NK-92 treated with Interleukin-12 subunit alpha and Interleukin-12 subunit beta, amount 100 ng/mL, for 24 hours (cell line): ENCODE data around the gene ADAMTS3.

Experiments used
- DNase-seq: peaks from one replicate; lab custom pipeline; 2025; lab: John Stamatoyannopoulos, UW

ADAMTS3 gene

DNA sequence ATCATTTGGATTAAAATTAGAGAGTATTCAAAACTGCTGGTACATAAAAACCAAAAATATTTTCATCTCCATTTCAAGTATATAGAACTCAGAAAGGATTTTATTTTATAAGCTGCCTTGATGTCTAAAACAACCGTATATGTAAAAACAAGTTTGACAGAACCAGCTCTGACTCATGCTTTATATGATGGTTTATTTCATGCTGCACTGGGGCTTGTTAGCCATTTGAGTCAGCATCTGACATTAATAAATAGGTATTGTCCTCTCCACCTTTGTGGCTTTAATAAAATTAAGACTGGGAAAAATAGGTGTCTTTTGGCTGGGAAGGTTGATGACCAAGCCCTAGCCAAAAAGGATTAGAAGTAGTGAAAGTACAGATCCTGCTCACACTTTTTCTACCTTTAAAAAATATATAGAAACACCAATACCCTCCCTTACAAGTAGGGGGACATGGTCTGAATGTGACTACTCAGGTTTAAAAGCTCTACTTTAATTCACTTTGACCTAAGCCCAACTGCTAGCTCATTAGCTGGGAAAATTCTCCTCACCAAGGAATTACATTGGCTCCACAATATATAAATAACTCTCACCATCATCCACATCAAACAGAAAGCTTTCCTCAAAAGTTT, 228.1 kb downstream of the ADAMTS3 start:
- DNase-seq, result no peak

DNA sequence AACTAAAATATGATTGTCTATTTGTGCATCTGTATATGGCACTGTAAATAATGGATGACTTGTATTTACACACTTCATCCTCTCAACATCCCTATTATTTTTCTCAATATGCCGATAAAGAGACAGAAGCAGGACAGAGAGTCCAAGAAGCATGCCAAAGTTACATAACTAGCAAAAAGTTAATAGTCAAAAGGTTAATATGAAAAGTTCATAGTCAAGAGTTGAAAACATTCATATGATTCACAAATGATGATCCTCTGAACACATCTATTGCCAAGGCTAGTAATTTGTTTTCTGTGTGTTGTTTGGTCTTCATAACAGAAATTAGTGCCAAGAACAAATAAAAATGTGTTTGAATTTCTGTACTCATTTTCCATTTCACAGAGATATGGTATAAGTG, 231.0 kb downstream of the ADAMTS3 start:
- no peak for DNase-seq

DNA sequence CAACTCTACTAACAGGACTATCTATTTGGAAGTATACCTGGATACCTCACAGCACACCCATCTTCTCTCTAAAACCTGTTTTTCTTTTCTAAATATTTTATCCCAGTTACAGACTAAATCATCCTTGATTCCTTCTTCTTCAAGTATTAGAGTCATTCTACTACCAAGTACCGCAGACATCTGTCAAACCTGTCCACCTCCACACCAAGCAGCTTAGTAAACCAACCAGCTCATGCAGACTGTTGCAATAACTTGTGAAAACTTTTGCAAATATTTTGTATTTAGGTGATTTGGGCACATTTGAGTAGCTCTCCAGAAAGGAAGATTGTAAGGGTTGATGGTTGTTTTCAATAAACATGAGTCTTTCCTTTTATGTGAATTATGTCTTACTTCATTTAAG, 238.6 kb downstream of the ADAMTS3 start:
- DNase-seq, result no peak

DNA sequence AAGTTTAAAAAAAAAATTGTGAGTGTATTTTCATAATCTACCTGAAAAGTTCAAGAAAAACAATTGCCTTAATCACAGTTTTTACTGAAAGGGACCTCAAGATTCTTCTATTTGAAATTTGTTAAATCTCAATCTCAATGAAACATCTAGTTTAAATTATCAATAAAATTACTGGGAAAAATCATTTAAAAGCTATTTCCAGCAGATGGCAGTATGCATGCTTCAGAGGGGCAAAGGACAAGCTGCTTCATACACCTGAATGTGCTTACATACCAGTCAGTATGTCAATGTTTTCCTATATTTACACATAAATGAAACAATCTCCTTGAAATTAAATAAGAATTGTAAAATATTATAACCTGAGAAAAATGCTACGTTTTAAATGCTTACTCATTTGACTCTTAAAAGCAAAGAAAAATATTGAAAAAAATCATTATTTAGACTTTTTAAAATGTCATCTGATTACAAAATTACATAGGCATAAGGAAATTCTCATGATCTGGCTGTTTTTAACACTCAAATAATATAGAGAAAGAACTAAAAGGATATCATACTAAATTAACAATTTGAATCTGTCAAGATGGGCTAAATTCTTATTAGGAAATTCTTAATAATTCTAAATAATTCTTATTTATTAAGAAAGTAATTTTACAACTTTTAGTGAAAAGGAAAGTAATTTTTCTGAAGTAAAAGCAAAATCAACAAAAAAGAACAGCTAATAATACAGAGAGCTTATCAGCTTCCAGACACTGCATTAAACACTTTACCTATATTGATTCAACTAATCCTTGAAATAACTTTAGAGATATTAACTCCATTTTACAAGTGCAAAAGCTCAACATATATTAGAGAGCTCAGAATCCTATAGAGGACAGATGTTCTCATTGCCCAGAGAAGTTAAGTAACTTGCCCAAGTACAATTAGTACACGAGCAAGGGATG, 242.1 kb downstream of the ADAMTS3 start:
- no peak for DNase-seq

DNA sequence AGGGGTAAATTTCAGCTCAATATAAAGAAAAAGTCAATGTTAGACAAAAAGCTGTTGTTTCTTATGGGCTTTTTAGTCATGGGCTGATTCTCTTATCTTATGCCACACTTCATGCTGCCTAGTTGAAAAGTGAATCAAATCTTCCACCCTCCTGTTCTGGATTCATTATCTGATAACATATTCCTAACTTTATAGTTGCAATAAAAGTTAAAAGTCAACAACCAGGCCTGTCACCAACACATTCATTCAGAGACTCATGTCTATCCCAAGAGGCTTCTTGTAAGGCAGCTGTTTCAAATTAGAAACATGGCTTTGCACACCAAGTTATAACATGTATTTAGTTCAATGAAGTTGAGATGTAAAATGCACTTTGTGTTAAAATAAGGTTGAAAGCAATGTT, 243.8 kb downstream of the ADAMTS3 start:
- no peak for DNase-seq

DNA sequence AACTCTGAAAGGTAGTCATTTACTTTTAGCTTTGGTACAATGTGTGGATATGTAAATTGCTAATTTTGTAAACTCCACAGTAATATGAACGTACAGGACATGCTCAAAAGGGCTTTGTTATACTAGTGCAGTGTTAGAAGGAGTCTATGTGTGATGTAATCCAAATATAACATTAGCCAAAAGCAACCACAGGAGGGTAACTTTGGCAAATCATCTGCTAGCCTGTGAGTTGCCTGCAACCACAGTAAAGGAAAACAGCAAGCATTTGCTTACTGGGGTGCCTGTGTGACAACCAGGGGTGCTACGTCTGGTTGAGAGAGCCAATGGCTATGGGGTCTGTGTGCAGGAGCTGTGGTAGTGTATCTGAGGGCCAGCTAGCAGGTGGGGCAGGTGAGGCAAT, 245.8 kb downstream of the ADAMTS3 start:
- DNase-seq, result no peak

DNA sequence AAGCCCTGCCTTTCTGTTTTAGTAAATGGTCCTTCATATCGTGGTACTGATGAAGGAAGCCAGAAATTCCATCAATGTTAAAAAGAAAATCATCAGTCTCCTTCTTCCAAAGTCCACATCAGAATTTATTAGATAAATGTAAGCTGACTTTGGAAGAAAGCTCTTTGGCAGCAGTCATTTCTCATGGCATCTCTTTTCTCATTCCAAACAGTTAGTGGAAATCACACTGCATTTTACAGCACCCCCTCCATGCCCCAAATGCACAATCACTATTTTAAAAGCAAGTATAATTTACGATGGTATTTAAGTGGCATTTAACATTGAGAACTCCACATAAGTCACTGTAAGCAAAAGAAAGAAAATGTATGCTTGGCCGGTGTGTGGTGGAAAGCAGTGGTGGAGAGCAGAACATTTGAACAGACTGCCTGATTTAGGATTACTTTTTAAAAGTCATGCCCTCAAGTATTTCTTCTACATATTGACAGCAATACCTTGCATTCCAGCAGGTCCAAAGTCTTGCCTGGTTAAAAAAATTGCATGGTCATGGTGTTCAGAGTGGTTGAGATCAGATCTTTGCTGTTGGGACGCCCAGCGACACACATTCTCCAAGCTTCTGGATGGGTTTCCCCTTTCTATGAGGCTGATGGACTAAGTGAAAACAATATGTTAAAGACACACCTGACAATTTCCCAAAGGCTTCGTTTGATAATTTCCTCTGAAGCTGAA, 248.6 kb downstream of the ADAMTS3 start:
- no peak for DNase-seq

DNA sequence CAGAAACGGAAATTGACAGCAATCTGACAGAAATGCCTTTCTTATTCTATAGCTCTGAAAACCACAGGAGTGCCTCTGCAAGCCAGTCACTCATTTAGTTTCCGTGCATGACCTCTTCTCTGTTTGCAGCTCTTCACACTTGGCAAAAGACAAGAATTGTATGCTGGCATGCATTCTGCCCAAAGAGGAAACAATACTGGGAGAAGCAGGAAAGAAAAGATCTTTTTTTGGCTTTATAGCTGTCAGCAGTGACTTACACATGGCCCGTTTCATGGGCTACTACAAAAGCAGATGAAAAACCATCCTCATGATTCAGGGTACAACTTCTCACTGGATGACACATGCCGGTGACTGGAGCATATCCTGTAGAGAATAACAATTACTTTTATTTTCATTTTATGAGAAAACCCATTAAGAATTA, 249.4 kb downstream of the ADAMTS3 start:
- DNase-seq, result no peak

DNA sequence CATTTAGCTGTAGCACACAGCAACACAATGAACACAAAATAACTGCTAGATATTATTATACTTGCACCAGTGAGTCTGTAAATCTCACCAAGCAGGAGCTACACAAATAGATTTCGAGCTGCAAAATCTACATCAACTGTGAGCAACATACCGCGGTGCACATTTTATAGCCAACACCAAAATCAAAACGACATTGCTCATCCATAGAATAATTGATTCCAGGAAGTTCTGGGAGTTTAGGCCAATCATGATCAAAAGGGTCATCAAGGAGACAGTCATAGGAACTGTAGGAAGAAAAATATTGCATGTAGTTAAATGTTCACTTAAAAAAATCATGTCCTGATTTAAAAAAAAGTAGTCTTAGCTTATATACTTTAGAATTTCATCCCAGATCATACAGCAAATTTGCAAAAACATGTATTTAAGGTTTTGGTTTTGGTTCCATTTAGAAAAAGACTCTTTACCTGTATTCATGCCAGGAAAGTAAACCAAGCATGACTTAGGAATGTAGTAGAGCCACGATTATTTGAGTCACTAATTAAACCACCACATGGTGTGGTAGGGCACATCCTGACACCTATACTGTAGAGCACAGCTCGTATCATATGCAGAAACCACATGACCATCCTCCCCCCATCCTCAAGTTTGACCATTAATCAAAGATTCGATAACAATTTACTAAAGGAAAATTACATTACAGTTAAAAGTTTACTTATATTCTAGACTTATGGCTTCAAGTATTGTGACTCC, 250.4 kb downstream of the ADAMTS3 start:
- DNase-seq, result no peak

DNA sequence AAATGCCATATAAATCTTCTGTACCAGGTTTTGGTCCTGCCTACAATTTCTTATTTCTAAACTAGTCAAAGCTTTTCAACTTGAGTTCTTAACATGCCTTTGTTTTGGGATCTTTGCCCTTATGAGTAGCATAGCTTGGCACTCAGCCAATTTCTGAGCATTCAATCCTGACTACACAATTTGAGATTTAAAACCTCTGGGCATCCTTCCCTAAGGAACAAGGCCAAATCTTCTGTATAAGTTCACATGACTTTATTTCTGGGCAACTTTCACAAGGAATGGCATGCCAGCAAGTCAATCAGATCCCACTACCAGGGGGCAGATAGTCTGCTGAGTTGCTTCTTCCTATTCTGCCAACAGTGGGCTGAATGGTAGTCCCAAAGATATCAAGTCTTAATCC, 254.2 kb downstream of the ADAMTS3 start:
- DNase-seq, result no peak

DNA sequence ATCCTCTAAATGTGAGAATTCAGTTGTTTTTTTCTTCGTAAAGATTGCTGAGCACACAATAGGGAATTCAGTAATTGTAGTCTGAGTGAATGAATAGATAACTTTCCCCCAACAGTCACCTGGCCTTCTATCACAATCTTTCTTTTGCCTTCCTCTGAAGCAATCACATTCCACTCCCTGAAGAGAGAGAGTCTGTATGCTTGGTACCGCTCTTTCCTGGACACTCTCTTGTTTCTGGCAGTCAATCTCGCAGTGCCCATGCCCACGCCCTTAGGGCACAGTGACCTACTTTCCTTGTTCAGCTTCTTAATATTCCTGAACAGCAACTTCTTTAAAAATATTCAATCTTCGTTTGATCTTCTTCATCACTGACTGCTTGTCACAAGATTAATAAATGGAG, 255.9 kb downstream of the ADAMTS3 start:
- DNase-seq, result no peak

DNA sequence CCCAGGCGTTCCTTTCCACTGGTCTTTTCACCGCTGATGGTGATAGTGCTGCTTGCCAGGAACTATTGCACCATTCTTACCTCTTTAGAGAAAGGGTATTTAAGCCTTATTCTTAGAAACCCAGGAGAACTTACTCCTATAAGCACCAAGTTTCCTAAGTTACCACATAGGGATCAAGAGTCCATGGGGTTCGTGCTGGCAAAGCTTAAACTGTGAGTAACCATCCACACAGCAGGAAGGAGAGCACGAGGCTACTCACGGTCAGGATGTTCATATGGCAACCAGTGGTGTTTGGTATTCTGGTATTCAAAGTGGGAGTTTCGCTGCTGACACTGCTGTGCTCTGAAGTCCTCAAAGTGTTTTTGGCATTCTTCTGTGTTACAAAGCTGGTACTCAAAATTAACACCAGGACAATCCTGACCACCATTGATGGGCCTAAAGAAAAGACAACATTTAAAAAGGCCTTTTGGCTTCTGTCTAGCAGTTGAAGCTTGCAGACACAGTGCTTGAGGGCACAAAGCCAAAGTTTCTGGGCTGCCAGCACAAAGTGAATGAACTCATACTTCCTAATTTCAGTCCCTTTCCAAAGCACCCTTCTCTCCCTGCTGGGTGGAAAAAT, 256.9 kb downstream of the ADAMTS3 start:
- no peak for DNase-seq

DNA sequence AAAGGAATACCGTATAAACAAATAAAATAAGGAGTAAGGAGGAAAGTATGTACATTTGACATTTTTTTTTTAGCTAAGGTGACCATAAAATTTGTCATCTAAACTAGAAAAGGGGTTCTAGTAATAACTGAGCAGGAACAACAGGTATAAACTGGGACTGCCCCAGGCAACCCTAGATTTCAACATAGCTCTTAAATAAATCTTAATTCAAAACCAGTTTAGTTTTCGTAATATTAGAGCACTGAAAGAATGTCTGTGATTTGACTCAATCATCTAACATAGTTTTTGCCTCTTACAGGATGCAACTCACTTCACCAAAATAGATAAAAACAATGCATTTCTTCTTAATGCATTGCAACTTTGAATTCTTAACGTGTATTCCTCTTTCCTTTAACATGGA, 257.7 kb downstream of the ADAMTS3 start:
- no peak for DNase-seq

DNA sequence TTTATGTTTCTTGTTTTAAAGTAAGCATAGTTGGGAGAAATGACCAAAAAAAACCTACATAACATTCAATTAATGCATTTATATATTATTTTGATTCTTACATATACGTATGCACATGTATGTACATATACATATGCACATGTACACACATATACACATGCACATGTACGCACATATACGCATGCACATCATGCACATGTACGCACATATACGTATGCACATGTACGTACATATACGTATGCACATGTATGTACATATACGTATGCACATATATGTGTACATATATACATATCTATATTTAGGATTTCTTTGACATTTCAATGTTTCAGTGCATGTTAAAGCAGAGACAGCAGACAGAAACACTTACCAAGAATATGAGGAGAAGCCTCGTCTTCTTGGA, 263.4 kb downstream of the ADAMTS3 start:
- no peak for DNase-seq

DNA sequence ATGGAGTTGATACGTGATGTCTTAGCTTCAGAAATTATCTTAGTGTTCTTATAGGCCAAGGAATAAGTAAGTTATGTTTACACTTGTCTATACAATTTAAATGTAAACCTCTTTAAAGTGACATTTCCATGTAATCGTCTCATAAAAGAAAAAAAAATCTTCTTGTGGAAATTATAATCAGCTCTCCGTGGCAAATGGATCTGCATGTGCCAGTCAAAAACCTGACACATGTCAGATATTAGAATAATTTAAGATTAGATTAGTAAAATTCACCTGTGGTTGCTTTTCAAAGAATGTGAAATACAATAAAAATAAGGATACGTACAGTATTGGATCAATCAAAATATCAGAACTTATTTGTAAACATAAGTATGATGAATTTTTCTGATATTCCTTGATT, 263.9 kb downstream of the ADAMTS3 start:
- DNase-seq, result no peak

DNA sequence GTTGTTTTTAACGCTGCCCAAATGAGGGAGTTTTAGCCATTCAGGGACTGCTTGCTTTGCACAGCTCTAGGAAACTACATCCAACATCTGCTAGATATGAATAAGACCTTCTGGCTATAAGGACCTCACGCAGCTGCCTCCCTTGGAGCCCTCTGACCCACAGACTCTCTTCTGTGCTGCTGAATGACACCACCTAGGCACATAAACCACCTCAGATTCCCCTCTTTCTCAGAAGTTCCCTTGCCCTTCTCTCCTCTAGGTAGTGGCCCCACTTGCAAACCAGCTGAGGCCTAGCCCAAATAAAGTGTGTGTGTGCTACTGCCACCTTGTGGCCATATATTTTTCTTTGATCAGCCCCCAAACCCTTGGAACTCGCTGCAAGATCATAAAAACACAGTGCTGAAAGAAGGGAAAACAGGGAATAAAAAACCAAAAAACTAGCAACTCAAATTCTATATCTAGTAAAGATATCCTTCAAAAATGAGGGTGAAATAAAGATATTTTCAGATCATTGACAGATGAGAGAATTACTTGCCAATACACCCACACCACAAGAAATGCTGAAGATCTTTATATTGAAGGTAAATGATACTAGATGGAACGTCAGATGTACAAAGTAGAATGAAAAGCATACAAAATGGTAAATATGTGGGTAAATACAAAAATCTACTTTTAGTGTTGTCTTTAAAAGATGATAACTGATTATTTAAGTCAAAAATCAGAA, 265.9 kb downstream of the ADAMTS3 start:
- no peak for DNase-seq

DNA sequence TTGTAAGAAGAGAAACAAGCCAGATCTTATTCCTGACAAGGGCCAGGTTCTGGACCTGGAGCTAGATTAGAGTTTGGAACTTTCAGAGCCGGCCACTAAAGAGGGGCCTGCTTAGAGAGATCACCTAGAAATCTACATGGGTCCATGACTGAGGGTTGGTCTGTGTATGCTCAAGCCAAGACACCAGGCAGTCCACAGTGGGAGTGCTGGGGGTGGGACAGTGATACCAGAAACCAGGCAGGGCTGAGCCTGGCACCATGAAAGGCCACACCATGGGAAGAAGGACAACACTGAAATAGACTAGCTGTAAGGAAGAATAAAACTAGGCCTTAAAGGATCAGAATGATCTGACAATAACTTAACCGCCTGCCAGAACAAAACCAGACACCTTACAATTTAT, 267.3 kb downstream of the ADAMTS3 start:
- DNase-seq, result no peak

DNA sequence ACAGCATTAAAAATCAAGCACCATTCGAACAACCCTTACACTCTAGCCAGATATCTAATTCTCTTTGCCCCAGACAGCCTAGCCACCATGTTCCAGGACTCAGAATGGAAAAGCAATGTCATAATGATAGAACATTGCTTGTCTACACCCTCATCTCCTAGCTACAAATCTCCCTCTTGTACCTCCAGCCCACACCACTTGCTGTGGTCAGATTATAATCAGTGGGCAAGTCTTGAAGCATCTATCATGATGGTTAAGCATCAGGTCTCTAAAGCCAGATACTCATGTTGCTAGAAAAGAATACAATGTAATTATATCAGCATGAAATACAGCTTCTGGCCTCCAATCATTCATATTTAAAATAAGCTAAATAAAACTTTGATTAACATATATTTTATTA, 268.9 kb downstream of the ADAMTS3 start:
- DNase-seq, result no peak

DNA sequence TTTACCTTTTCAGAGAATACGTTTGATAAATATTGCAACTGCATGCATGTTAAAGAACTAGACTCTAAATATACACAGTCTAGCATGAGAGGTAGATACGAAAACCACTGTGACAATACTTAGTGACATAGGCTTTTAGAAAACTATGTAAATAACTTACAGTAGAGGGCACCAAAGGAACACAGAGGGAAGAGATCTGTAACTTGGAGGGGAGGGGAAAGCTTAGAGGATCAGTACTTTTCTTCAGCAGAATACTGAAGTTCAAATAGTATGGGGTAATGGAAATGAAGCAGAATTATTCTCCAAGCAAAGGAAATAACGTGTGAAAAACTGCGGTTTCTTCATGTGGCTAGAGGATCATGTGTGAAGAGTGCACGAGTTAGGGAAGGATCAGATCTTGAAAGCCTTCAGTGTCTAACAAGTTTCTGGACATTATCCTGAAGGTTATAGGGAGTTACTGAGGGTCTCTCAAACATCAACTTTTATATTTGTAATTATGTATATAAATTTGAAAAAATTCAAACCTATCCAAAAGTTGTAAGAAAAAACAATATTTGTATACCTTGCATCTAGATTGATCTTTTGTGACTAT, 273.0 kb downstream of the ADAMTS3 start:
- DNase-seq, result no peak

DNA sequence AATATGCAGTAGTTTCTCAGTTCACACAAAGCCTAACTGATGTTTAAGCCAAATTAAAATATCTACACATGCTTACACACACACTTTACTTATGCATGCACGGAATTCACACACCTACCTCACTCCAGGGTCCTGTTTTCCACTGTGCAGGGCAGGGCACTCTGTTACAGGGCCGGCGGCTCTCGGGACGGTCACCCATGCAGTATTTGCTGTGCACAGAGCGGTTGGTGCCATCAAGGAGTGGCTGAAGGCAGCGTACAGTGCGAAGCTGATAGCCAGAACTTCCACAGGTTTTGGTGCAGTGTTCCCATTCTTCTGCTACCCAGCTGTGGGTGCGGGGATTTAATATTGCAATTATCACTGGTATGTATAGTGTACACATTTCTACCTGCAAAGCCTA, 278.3 kb downstream of the ADAMTS3 start:
- DNase-seq, result no peak

DNA sequence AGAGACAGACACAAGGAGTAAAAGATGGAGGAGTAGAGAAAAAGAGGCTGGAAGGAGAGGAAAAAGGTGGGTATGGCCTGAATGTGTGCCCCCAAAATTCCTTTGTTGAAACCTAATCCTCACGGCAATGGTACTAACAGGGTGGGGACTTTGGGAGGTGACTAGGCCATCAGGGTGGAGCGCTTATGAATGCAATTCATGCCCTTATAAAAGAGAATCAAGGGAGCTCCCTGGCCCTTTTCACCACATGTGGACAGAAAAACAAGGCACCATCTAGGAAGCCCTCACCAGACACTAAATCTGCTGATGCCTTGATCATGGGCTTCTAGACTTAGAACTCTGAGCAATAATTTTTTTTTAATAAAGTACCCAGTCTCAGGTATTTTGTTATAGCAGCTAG, 282.1 kb downstream of the ADAMTS3 start:
- DNase-seq, result no peak
